H9 (cell line): ENCODE data around the gene OBSL1. TPM values are rescaled to one million over a fixed set of nuclear protein-coding genes. Genes with fewer than 3 reads are reported as not detected.

ENCODE experiments used
- DNase-seq: peaks from one replicate; pipeline ENCODE4 v3.0.0-alpha.2; 2017
- H2AFZ ChIP-seq: one replicate; pipeline ENCODE4 v1.6.1; 2013; ENCODE audit warnings: mild to moderate bottlenecking, low read length, control low read depth, moderate library complexity
- H2AK5ac ChIP-seq: 2 replicates; pipeline ENCODE4 v1.6.1; 2013; ENCODE audit warnings: low read length, control low read depth, mixed read lengths; ENCODE audit not compliant: insufficient read length
- H2BK120ac ChIP-seq: one replicate; pipeline ENCODE4 v1.6.1; 2013; ENCODE audit warnings: low read depth, mild to moderate bottlenecking, low read length, control low read depth, inconsistent platforms; ENCODE audit not compliant: poor library complexity, severe bottlenecking
- H2BK12ac ChIP-seq: 2 replicates; pipeline ENCODE4 v1.6.1; 2013; ENCODE audit warnings: low read length, control low read depth, mixed read lengths, low read depth; ENCODE audit not compliant: insufficient read length
- H2BK15ac ChIP-seq: 2 replicates; pipeline ENCODE4 v1.6.1; 2013; ENCODE audit warnings: low read depth, low read length, control low read depth
- H2BK20ac ChIP-seq: one replicate; pipeline ENCODE4 v1.6.1; 2013; ENCODE audit warnings: low read depth, mild to moderate bottlenecking, low read length, control low read depth, inconsistent platforms; ENCODE audit not compliant: poor library complexity, severe bottlenecking
- H2BK5ac ChIP-seq: 2 replicates; pipeline ENCODE4 v1.6.1; 2013; ENCODE audit warnings: low read length, control low read depth, mixed read lengths; ENCODE audit not compliant: insufficient read length
- H3K14ac ChIP-seq: 2 replicates; pipeline ENCODE4 v1.6.1; 2013; ENCODE audit warnings: low read length, control low read depth; ENCODE audit not compliant: insufficient read depth
- H3K18ac ChIP-seq: 2 replicates; pipeline ENCODE4 v1.6.1; 2013; ENCODE audit warnings: low read depth, mild to moderate bottlenecking, mixed read lengths, low read length, control low read depth; ENCODE audit not compliant: insufficient read length
- H3K23ac ChIP-seq: 2 replicates; pipeline ENCODE4 v1.6.1; 2013; ENCODE audit warnings: low read length, control low read depth, mixed read lengths, low read depth; ENCODE audit not compliant: insufficient read length
- H3K23me2 ChIP-seq: 2 replicates; pipeline ENCODE4 v1.6.1; 2013; ENCODE audit warnings: low read depth, mild to moderate bottlenecking, mixed read lengths, low read length, control low read depth; ENCODE audit not compliant: insufficient read length, poor library complexity, severe bottlenecking
- H3K27ac ChIP-seq: 2 replicates; pipeline ENCODE4 v1.5.1; 2013; ENCODE audit warnings: low read length, control low read depth, mixed read lengths, low read depth; ENCODE audit not compliant: insufficient read length
- H3K27me3 ChIP-seq: 2 replicates; pipeline ENCODE4 v1.6.1; 2013; ENCODE audit warnings: low read length, control low read depth, inconsistent platforms; ENCODE audit not compliant: insufficient read depth
- H3K4ac ChIP-seq: 2 replicates; pipeline ENCODE4 v1.6.1; 2013; ENCODE audit warnings: low read depth, mild to moderate bottlenecking, control low read depth, inconsistent platforms, low read length, moderate library complexity
- H3K4me1 ChIP-seq: 2 replicates; pipeline ENCODE4 v1.6.1; 2013; ENCODE audit warnings: low read length, control low read depth, inconsistent platforms; ENCODE audit not compliant: insufficient read depth
- H3K4me2 ChIP-seq: 2 replicates; pipeline ENCODE4 v1.6.1; 2013; ENCODE audit warnings: low read length, control low read depth, mixed read lengths; ENCODE audit not compliant: insufficient read length, insufficient read depth
- H3K56ac ChIP-seq: 2 replicates; pipeline ENCODE4 v1.6.1; 2013; ENCODE audit warnings: low read depth, mild to moderate bottlenecking, mixed read lengths, low read length, control low read depth; ENCODE audit not compliant: insufficient read length
- H3K79me1 ChIP-seq: 2 replicates; pipeline ENCODE4 v1.6.1; 2013; ENCODE audit warnings: low read depth, mild to moderate bottlenecking, moderate library complexity, low read length, control low read depth, inconsistent platforms; ENCODE audit not compliant: insufficient read depth, poor library complexity, severe bottlenecking
- H3K79me2 ChIP-seq: 2 replicates; pipeline ENCODE4 v1.6.1; 2013; ENCODE audit warnings: low read length, control low read depth, inconsistent platforms; ENCODE audit not compliant: insufficient read depth
- H3K9ac ChIP-seq: 2 replicates; pipeline ENCODE4 v1.6.1; 2013; ENCODE audit warnings: low read length, control low read depth, mixed read lengths; ENCODE audit not compliant: insufficient read length; ENCODE audit errors: extremely low read depth
- H3K9me3 ChIP-seq: one replicate; pipeline ENCODE4 v1.6.1; 2013; ENCODE audit warnings: low read depth, low read length, inconsistent platforms; ENCODE audit not compliant: control insufficient read depth
- H3T11ph ChIP-seq: one replicate; pipeline ENCODE4 v1.6.1; 2013; ENCODE audit warnings: mild to moderate bottlenecking, low read length, control low read depth, inconsistent platforms
- H4K20me1 ChIP-seq: one replicate; pipeline ENCODE4 v1.6.1; 2013; ENCODE audit not compliant: control insufficient read depth, insufficient read length, insufficient read depth
- H4K5ac ChIP-seq: 2 replicates; pipeline ENCODE4 v1.6.1; 2013; ENCODE audit warnings: low read depth, mild to moderate bottlenecking, mixed read lengths, low read length, control low read depth; ENCODE audit not compliant: insufficient read length
- H4K8ac ChIP-seq: replicated peaks from 2 replicates; pipeline ENCODE4 v1.6.1; 2013; ENCODE audit warnings: low read length, control low read depth, mixed read lengths, low read depth; ENCODE audit not compliant: insufficient read length
- H4K91ac ChIP-seq: 2 replicates; pipeline ENCODE4 v1.6.1; 2013; ENCODE audit warnings: low read depth, mild to moderate bottlenecking, moderate library complexity, mixed read lengths, low read length, control low read depth; ENCODE audit not compliant: insufficient read length
- H3K27ac Mint-ChIP-seq, 3 experiments: 2 replicates in 2 of 3; 3 replicates in 1 of 3; pipeline ENCODE4 v1.8.0; 2020 to 2021; ENCODE audit warnings: mixed read lengths in 3 of 3, mild to moderate bottlenecking in 1 of 3, moderate library complexity in 1 of 3
- H3K27me3 Mint-ChIP-seq: 2 replicates; pipeline ENCODE4 v1.8.0; 2021; ENCODE audit warnings: low read depth, mild to moderate bottlenecking, moderate library complexity, mixed read lengths
- H3K36me3 Mint-ChIP-seq, 3 experiments: 2 replicates in 2 of 3; 3 replicates in 1 of 3; pipeline ENCODE4 v1.8.0; 2020 to 2021; ENCODE audit warnings: low read depth in 3 of 3, mixed read lengths in 3 of 3; ENCODE audit not compliant: insufficient read depth in 1 of 3
- H3K4me1 Mint-ChIP-seq, 2 experiments: 2 replicates each; pipeline ENCODE4 v1.8.0; 2020; ENCODE audit warnings: mixed read lengths in 2 of 2
- H3K4me3 Mint-ChIP-seq, 2 experiments: 2 replicates in 1 of 2; 3 replicates in 1 of 2; pipeline ENCODE4 v1.8.0; 2020 to 2021; ENCODE audit warnings: mild to moderate bottlenecking in 2 of 2, mixed read lengths in 2 of 2, moderate library complexity in 1 of 2
- H3K9me3 Mint-ChIP-seq, 2 experiments: 2 replicates in 1 of 2; 3 replicates in 1 of 2; pipeline ENCODE4 v1.8.0; 2020; ENCODE audit warnings: mild to moderate bottlenecking in 2 of 2, mixed read lengths in 2 of 2, moderate library complexity in 1 of 2
- CTCF ChIP-seq: fragments of 200-600 bp; sonication (generic); conservative IDR thresholded peaks from 3 replicates; pipeline ENCODE4 v1.8.0; 2021; ENCODE audit warnings: antibody characterized with exemption, mild to moderate bottlenecking
- WGBS: extraction: QIAGEN DNeasy Blood & Tissue Kit; methylation state at CpG from one replicate; pipeline ENCODE4 v1.1.7; 2013; ENCODE audit warnings: missing lambda C conversion rate, low lambda C conversion rate, mixed read lengths; ENCODE audit not compliant: insufficient read length; ENCODE audit errors: extremely low coverage; 5-methylcytosine and 5-hydroxymethylcytosine counted together
- total RNA-seq: library from RNA; stranded (reverse); gene quantifications from 2 replicates; pipeline ENCODE4 v1.2.1, GENCODE V29; 2021

The OBSL1 gene
- total RNA-seq, 1 experiment from 2014 or later = 140 TPM

GRCh38 chr2:219556413-219556812, 14.9 kb downstream of the OBSL1 start:
- H3K27me3 Mint-ChIP-seq = peaks cover 24% of the 10 kb centered on the region
- no peak overlapping the region for H3K27ac Mint-ChIP-seq
- Histone ChIP-seq H2AK5ac (no peak overlapping the region), H2BK12ac (no peak overlapping the region), H2BK20ac (no peak overlapping the region), H3K27me3 (peaks cover 4% of the 10 kb centered on the region; the same call in 1 of the 2 replicates), H3K4ac (no peak overlapping the region), H3K9ac (no peak overlapping the region), H3K18ac (no peak overlapping the region), H2AFZ (no peak overlapping the region), H3K79me2 (no peaks in the 10 kb centered on the region), H4K20me1 (no peaks in the 10 kb centered on the region), H3K14ac (no peak overlapping the region), H2BK15ac (no peak overlapping the region), H3K27ac (no peak overlapping the region), H2BK120ac (no peak overlapping the region), H3K23me2 (peaks cover 7% of the 10 kb centered on the region), H2BK5ac (no peak overlapping the region), H3K9me3 (no peaks in the 10 kb centered on the region), H3K4me1 (peaks cover 13% of the 10 kb centered on the region; the same call in 1 of the 2 replicates), H4K8ac (no peak overlapping the region), H3T11ph (no peak overlapping the region), H4K5ac (no peak overlapping the region), H3K4me2 (no peak overlapping the region), H4K91ac (no peak overlapping the region), H3K79me1 (no peaks in the 10 kb centered on the region), H3K56ac (no peak overlapping the region), H3K23ac (no peak overlapping the region)
- no peaks in the 10 kb centered on the region; a peak in 1 of 5 replicates for H3K9me3 Mint-ChIP-seq
- DNase-seq = no peak
- peaks cover 14 to 40% (median 37%) of the 10 kb centered on the region in 3 experiments for H3K36me3 Mint-ChIP-seq
- no peak overlapping the region for H3K4me3 Mint-ChIP-seq
- WGBS = no CpG with 5 or more reads among the region's 19 CpGs
- H3K4me1 Mint-ChIP-seq = peaks cover 17 to 26% of the 10 kb centered on the region in 2 experiments
- no peak for TF ChIP-seq CTCF
